HCT116 (cell line): ENCODE measurements around the gene CHST15. TPM values are rescaled to one million over a fixed set of nuclear protein-coding genes. Genes with fewer than 3 reads are reported as not detected.

Experiments
- ATAC-seq: fragments of 200-7000 bp; cut with Tn5 transposase; 2 replicates; pipeline ENCODE4 v1.9.1; 2020; ENCODE audit warnings: mild to moderate bottlenecking, moderate library complexity
- BruUV-seq: library from RNA; stranded (reverse); fragments of 400-500 nt; replicated peaks from 2 replicates; lab custom pipeline; 2021; lab: Mats Ljungman, UMichigan
- CTCF ChIA-PET: fragments of 300-600 bp; sonication (Branson Sonifier 250); formaldehyde crosslinking; loops from one replicate; lab custom pipeline; 2021; ENCODE audit warnings: antibody characterized with exemption; lab: Charles Lee
- POLR2A ChIA-PET: fragments of 300-600, 350-600 bp; sonication (Branson Sonifier 250); formaldehyde crosslinking; loops from one replicate; lab custom pipeline; 2021; ENCODE audit warnings: antibody characterized with exemption; lab: Charles Lee
- RAD21 ChIA-PET, 2 experiments: fragments of 300-600 bp; sonication (Branson Sonifier 250); formaldehyde crosslinking; loops; one replicate each; lab custom pipeline; 2023; ENCODE audit warnings: low total read pairs in 2 of 2; ENCODE audit not compliant: uncharacterized antibody in 2 of 2, unreplicated experiment in 2 of 2, low non-redundant PET in 1 of 2; lab: Charles Lee
- DNase-seq: peaks from one replicate; pipeline ENCODE4 v3.0.0-alpha.2; 2010; ENCODE audit warnings: low read depth, low spot score
- H2AFZ ChIP-seq: fragments of 200-600 bp; shearing (Covaris generic), sonication (generic); 2 replicates; pipeline ENCODE4 v1.6.1; 2017; ENCODE audit warnings: low read depth, mixed run types, mixed read lengths, antibody characterized with exemption, low read length; ENCODE audit not compliant: poor library complexity, severe bottlenecking
- H3K27ac ChIP-seq: 2 replicates; pipeline ENCODE4 v1.5.1; 2012; ENCODE audit warnings: low read depth, low read length
- H3K27me3 ChIP-seq: fragments of 200-600 bp; sonication (generic); 2 replicates; pipeline ENCODE4 v1.6.1; 2016; ENCODE audit warnings: mixed run types, low read length, mixed read lengths; ENCODE audit not compliant: insufficient read depth
- H3K36me3 ChIP-seq, 2 experiments: fragments of 200-500 bp in 1 of 2; fragments of 200-600 bp in 1 of 2; sonication (Bioruptor generic) in 1 of 2; sonication (generic) in 1 of 2; 2 replicates each; pipeline versions ENCODE4 v1.5.1 to v1.6.1; 2014 to 2016; ENCODE audit warnings: low read length in 2 of 2, inconsistent platforms in 1 of 2, mixed read lengths in 1 of 2, mixed run types in 1 of 2; ENCODE audit not compliant: insufficient read depth in 2 of 2, control insufficient read depth in 1 of 2
- H3K4me1 ChIP-seq, 2 experiments: fragments of 200-600 bp in 1 of 2; sonication (generic) in 1 of 2; 2 replicates each; pipeline versions ENCODE4 v1.5.1 to v1.6.1; 2012 to 2017; ENCODE audit warnings: low read length in 2 of 2, inconsistent platforms in 1 of 2, mild to moderate bottlenecking in 1 of 2, mixed read lengths in 1 of 2, mixed run types in 1 of 2, moderate library complexity in 1 of 2; ENCODE audit not compliant: insufficient read depth in 2 of 2, control insufficient read depth in 1 of 2
- H3K4me2 ChIP-seq: fragments of 200-600 bp; sonication (generic); 2 replicates; pipeline ENCODE4 v1.6.1; 2017; ENCODE audit warnings: mixed run types, low read length, mixed read lengths
- H3K4me3 ChIP-seq, 2 experiments: fragments of 200-600 bp in 1 of 2; sonication (generic) in 1 of 2; replicated peaks in 1 of 2; 2 replicates each; pipeline ENCODE4 v1.5.1; 2011 to 2016; ENCODE audit warnings: low read length in 2 of 2, control low read depth in 1 of 2, low read depth in 1 of 2, mild to moderate bottlenecking in 1 of 2, mixed read lengths in 1 of 2, mixed run types in 1 of 2
- H3K79me2 ChIP-seq: fragments of 200-600 bp; sonication (generic); 2 replicates; pipeline ENCODE4 v1.6.1; 2017; ENCODE audit warnings: mild to moderate bottlenecking, mixed run types, low read length, moderate library complexity, mixed read lengths; ENCODE audit not compliant: insufficient read depth
- H3K9ac ChIP-seq: fragments of 200-600 bp; sonication (generic); 2 replicates; pipeline ENCODE4 v1.6.1; 2016; ENCODE audit warnings: low read length, mixed read lengths
- H3K9me2 ChIP-seq: fragments of 200-600 bp; sonication (generic), shearing (Covaris generic); 2 replicates; pipeline ENCODE4 v1.6.1; 2017; ENCODE audit warnings: mixed run types, mild to moderate bottlenecking, moderate library complexity; ENCODE audit not compliant: insufficient read depth
- H3K9me3 ChIP-seq, 2 experiments: fragments of 200-500 bp in 1 of 2; fragments of 200-600 bp in 1 of 2; sonication (Bioruptor generic) in 1 of 2; sonication (generic) in 1 of 2; 2 replicates each; pipeline ENCODE4 v1.6.1; 2014 to 2017; ENCODE audit warnings: low read length in 2 of 2, mixed read lengths in 2 of 2, inconsistent platforms in 1 of 2, low read depth in 1 of 2, mild to moderate bottlenecking in 1 of 2, mixed run types in 1 of 2, moderate library complexity in 1 of 2; ENCODE audit not compliant: control insufficient read depth in 1 of 2, insufficient read depth in 1 of 2
- H4K20me1 ChIP-seq: fragments of 200-600 bp; sonication (generic), shearing (Covaris generic); 2 replicates; pipeline ENCODE4 v1.6.1; 2017; ENCODE audit warnings: mixed run types, mild to moderate bottlenecking, moderate library complexity; ENCODE audit not compliant: insufficient read depth
- CTCF ChIP-seq, 3 experiments: fragments of 200-600 bp in 1 of 3; sonication (generic) in 1 of 3; IDR thresholded peaks in 2 of 3; conservative IDR thresholded peaks in 1 of 3; 2 replicates each; pipeline ENCODE4 v1.5.1; 2012 to 2017; ENCODE audit warnings: low read depth in 2 of 3, low read length in 2 of 3, antibody characterized with exemption in 1 of 3, borderline replicate concordance in 1 of 3, control low read depth in 1 of 3, mild to moderate bottlenecking in 1 of 3, mixed read lengths in 1 of 3, mixed run types in 1 of 3, moderate library complexity in 1 of 3; ENCODE audit not compliant: insufficient read depth in 1 of 3
- ELF1 ChIP-seq: IDR thresholded peaks from 2 replicates; pipeline ENCODE4 v1.6.1; 2012; ENCODE audit warnings: low read depth, borderline replicate concordance
- EZH2 ChIP-seq: fragments of 200-600 bp; sonication (generic); IDR thresholded peaks from 2 replicates; pipeline ENCODE4 v1.6.1; 2017; ENCODE audit warnings: antibody characterized with exemption, mixed run types
- EZH2phosphoT487 ChIP-seq: fragments of 200-600 bp; IDR thresholded peaks from 2 replicates; pipeline ENCODE4 v1.6.1; 2018; ENCODE audit warnings: antibody characterized with exemption, borderline replicate concordance
- FOSL1 ChIP-seq: IDR thresholded peaks from 2 replicates; pipeline ENCODE4 v1.6.1; 2012; ENCODE audit warnings: low read depth
- JUND ChIP-seq: IDR thresholded peaks from 2 replicates; pipeline ENCODE4 v1.6.1; 2012
- POLR2A ChIP-seq: IDR thresholded peaks from 2 replicates; pipeline ENCODE4 v1.7.0; 2011; ENCODE audit warnings: borderline replicate concordance; ENCODE audit not compliant: insufficient read depth, insufficient read length; ENCODE audit errors: extremely low read depth
- POLR2AphosphoS5 ChIP-seq: IDR thresholded peaks from 2 replicates; pipeline ENCODE4 v1.6.1; 2011; ENCODE audit warnings: mild to moderate bottlenecking, low read depth, low read length, moderate library complexity
- REST ChIP-seq: IDR thresholded peaks from 2 replicates; pipeline ENCODE4 v1.6.1; 2012; ENCODE audit warnings: low read depth
- SIN3A ChIP-seq: IDR thresholded peaks from 2 replicates; pipeline ENCODE4 v1.6.1; 2012; ENCODE audit warnings: low read depth
- SRF ChIP-seq: IDR thresholded peaks from 2 replicates; pipeline ENCODE4 v1.6.1; 2012; ENCODE audit warnings: low read depth
- ZBTB33 ChIP-seq: IDR thresholded peaks from 2 replicates; pipeline ENCODE4 v1.6.1; 2011; ENCODE audit warnings: mild to moderate bottlenecking, low read length, moderate library complexity; ENCODE audit not compliant: insufficient replicate concordance; ENCODE audit errors: extremely low read depth
- intact Hi-C: fragments of 100-400 bp; cut with micrococcal nuclease; formaldehyde crosslinking; loops from 2 replicates; pipeline ENCODE4 v1.10.0; 2022
- total RNA-seq: library from RNA; stranded (reverse); gene quantifications from one replicate; pipeline ENCODE4 v1.2.1, GENCODE V29; 2021; ENCODE audit not compliant: unreplicated experiment

CHST15 gene
- total RNA-seq, 1 experiment from 2014 or later, result 47.2 TPM

GRCh38 chr10:124015991-124016390 lies 77.4 kb downstream of the CHST15 start (continued):
- TF ChIP-seq CTCF (IDR thresholded peaks at IDR 0.05 in 2 of 3, conservative IDR thresholded peaks at IDR 0.05 in 1 of 3; ENCODE audit: borderline replicate concordance in 1 of 3, insufficient read depth in 1 of 3, low read depth in 2 of 3, low read length in 2 of 3) (no peak), EZH2phosphoT487 (no peak), FOSL1 (no peak), SRF (no peak), JUND (no peak), EZH2 (no peak), POLR2A (no peak), ELF1 (no peak), ZBTB33 (no peak), POLR2AphosphoS5 (no peak)

GRCh38 chr10:124014416-124015154 lies 78.8 kb downstream of the CHST15 start:
- intact Hi-C loops, result no loop called here
- ATAC-seq (no peak), DNase-seq (no peak)
- Histone ChIP-seq H3K4me2 (no peak overlapping the region), H4K20me1 (no peaks in the 10 kb centered on the region), H3K27me3 (no peaks in the 10 kb centered on the region), H2AFZ (no peak overlapping the region), H3K9ac (no peak overlapping the region), H3K36me3 (peaks cover 2 to 21% of the 10 kb centered on the region in 2 experiments; a peak in 3 of 4 replicates), H3K27ac (no peak overlapping the region), H3K9me3 (no peaks in the 10 kb centered on the region), H3K79me2 (no peaks in the 10 kb centered on the region), H3K4me1 (peaks cover 0 to 6% of the 10 kb centered on the region in 2 experiments; a peak in 2 of 4 replicates), H3K9me2 (no peaks in the 10 kb centered on the region), H3K4me3 (no peak overlapping the region)
- POLR2A ChIA-PET, result no interaction called here
- RAD21 ChIA-PET, result no interaction called here
- CTCF ChIA-PET, result no interaction called here
- no TSS peak for BruUV-seq
- TF ChIP-seq SIN3A, result no peak
- TF ChIP-seq REST, result no peak
- TF ChIP-seq CTCF (IDR thresholded peaks at IDR 0.05 in 2 of 3, conservative IDR thresholded peaks at IDR 0.05 in 1 of 3; ENCODE audit: borderline replicate concordance in 1 of 3, insufficient read depth in 1 of 3, low read depth in 2 of 3, low read length in 2 of 3), result no peak
